Measurements from ENCODE around the gene GSTP1. TPM values are rescaled to one million over a fixed set of nuclear protein-coding genes. Genes with fewer than 3 reads are reported as not detected.

The GSTP1 gene
- total RNA-seq, 2 experiments from 2014 or later: 398 to 403 TPM

GRCh38 chr11:67630943-67631331, 47.3 kb downstream of the GSTP1 start:
- no peaks in the 10 kb centered on the region for H3K36me3 Mint-ChIP-seq (ENCODE audit: low read depth)
- intact Hi-C loops (cut with micrococcal nuclease): loop anchor here (1.0 kb wide), 2 partner anchors 17 to 174 kb away; no protein-coding TSS in a partner anchor
- no peaks in the 10 kb centered on the region for H3K27me3 Mint-ChIP-seq (ENCODE audit: low read depth)
- peak overlapping the region; percentile 65 for H3K27ac Mint-ChIP-seq
- H3K9me3 Mint-ChIP-seq: no peaks in the 10 kb centered on the region
- no peak for DNase-seq
- CTCF ChIA-PET: interaction anchor here (1.2 to 4.2 kb wide), 7 partner anchors 14 to 83 kb away, joined by 3 to 46 read pairs (median 6); no protein-coding TSS in a partner anchor
- peak overlapping the region; percentile 76 for H3K4me3 Mint-ChIP-seq
- H3K4me1 Mint-ChIP-seq (ENCODE audit: low read depth): peaks cover 5% of the 10 kb centered on the region

- H3K9me3 Mint-ChIP-seq: no peaks in the 10 kb centered on the region
- no peaks in the 10 kb centered on the region for H3K36me3 Mint-ChIP-seq (ENCODE audit: low read depth)
- no peak overlapping the region for H3K27ac Mint-ChIP-seq
- no peak overlapping the region for H3K4me3 Mint-ChIP-seq
- intact Hi-C loops (cut with micrococcal nuclease): no loop called here
- no peak for DNase-seq
- CTCF ChIA-PET: interaction anchor here (1.2 to 4.2 kb wide), 5 partner anchors 8 to 83 kb away, joined by 3 to 46 read pairs (median 3); no protein-coding TSS in a partner anchor
- H3K27me3 Mint-ChIP-seq (ENCODE audit: low read depth): no peaks in the 10 kb centered on the region
- peaks cover 5% of the 10 kb centered on the region for H3K4me1 Mint-ChIP-seq (ENCODE audit: low read depth)
Observed at GRCh38 chr11:67631411-67631810, 47.8 kb downstream of the GSTP1 start.

GRCh38 chr11:67631853-67632174, 48.2 kb downstream of the GSTP1 start:
- intact Hi-C loops (cut with micrococcal nuclease): no loop called here
- Mint-ChIP-seq H3K36me3 (ENCODE audit: low read depth) (no peaks in the 10 kb centered on the region), H3K4me3 (peak overlapping the region; percentile 23), H3K9me3 (no peaks in the 10 kb centered on the region), H3K4me1 (ENCODE audit: low read depth) (peaks cover 5% of the 10 kb centered on the region), H3K27me3 (ENCODE audit: low read depth) (no peaks in the 10 kb centered on the region), H3K27ac (no peak overlapping the region)
- no peak for DNase-seq
- CTCF ChIA-PET: interaction anchor here (1.2 to 1.4 kb wide), 4 partner anchors 9 to 82 kb away, joined by 3 to 4 read pairs (median 3); no protein-coding TSS in a partner anchor

- Mint-ChIP-seq H3K4me1 (ENCODE audit: low read depth) (peaks cover 5% of the 10 kb centered on the region), H3K9me3 (no peaks in the 10 kb centered on the region), H3K36me3 (ENCODE audit: low read depth) (no peaks in the 10 kb centered on the region), H3K27ac (no peak overlapping the region), H3K4me3 (no peak overlapping the region), H3K27me3 (ENCODE audit: low read depth) (no peaks in the 10 kb centered on the region)
- CTCF ChIA-PET: interaction anchor here (1.2 to 1.4 kb wide), 4 partner anchors 9 to 82 kb away, joined by 3 to 4 read pairs (median 3); no protein-coding TSS in a partner anchor
- DNase-seq: no peak
- intact Hi-C loops (cut with micrococcal nuclease): no loop called here
Observed at GRCh38 chr11:67632175-67632981, 48.8 kb downstream of the GSTP1 start.

- intact Hi-C loops (cut with micrococcal nuclease): no loop called here
- Mint-ChIP-seq H3K4me3 (no peak overlapping the region), H3K27ac (no peak overlapping the region), H3K27me3 (ENCODE audit: low read depth) (no peaks in the 10 kb centered on the region), H3K36me3 (ENCODE audit: low read depth) (no peaks in the 10 kb centered on the region), H3K9me3 (no peaks in the 10 kb centered on the region), H3K4me1 (ENCODE audit: low read depth) (peaks cover 5% of the 10 kb centered on the region)
- CTCF ChIA-PET: interaction anchor here (1.3 kb wide), 2 partner anchors 15 to 81 kb away, joined by 3 read pairs; no protein-coding TSS in a partner anchor
- no peak for DNase-seq
Observed at GRCh38 chr11:67632982-67633755, 49.6 kb downstream of the GSTP1 start.

GRCh38 chr11:67633758-67634365, 50.2 kb downstream of the GSTP1 start:
- Mint-ChIP-seq H3K4me1 (ENCODE audit: low read depth) (peaks cover 5% of the 10 kb centered on the region), H3K27me3 (ENCODE audit: low read depth) (no peaks in the 10 kb centered on the region), H3K27ac (no peak overlapping the region), H3K36me3 (ENCODE audit: low read depth) (no peaks in the 10 kb centered on the region), H3K4me3 (no peak overlapping the region), H3K9me3 (no peaks in the 10 kb centered on the region)
- no peak for DNase-seq
- CTCF ChIA-PET: interaction anchor here (0.7 kb wide), 1 partner anchor 152 kb away, joined by 3 read pairs; no protein-coding TSS in a partner anchor
- intact Hi-C loops (cut with micrococcal nuclease): no loop called here

GRCh38 chr11:67634366-67635230, 51.0 kb downstream of the GSTP1 start:
- CTCF ChIA-PET: interaction anchor here (0.7 kb wide), 1 partner anchor 151 kb away, joined by 3 read pairs; no protein-coding TSS in a partner anchor
- Mint-ChIP-seq H3K36me3 (ENCODE audit: low read depth) (no peaks in the 10 kb centered on the region), H3K27me3 (ENCODE audit: low read depth) (no peaks in the 10 kb centered on the region), H3K4me1 (ENCODE audit: low read depth) (peaks cover 4% of the 10 kb centered on the region), H3K27ac (no peak overlapping the region), H3K9me3 (no peaks in the 10 kb centered on the region), H3K4me3 (no peak overlapping the region)
- intact Hi-C loops (cut with micrococcal nuclease): no loop called here
- no peak for DNase-seq

GRCh38 chr11:67635231-67635521, 51.6 kb downstream of the GSTP1 start:
- DNase-seq: no peak
- H3K27ac Mint-ChIP-seq: no peak overlapping the region
- H3K9me3 Mint-ChIP-seq: no peaks in the 10 kb centered on the region
- CTCF ChIA-PET: interaction anchor here (0.7 kb wide), 1 partner anchor 185 kb away, joined by 4 read pairs; no protein-coding TSS in a partner anchor
- no peaks in the 10 kb centered on the region for H3K36me3 Mint-ChIP-seq (ENCODE audit: low read depth)
- no peaks in the 10 kb centered on the region for H3K27me3 Mint-ChIP-seq (ENCODE audit: low read depth)
- intact Hi-C loops (cut with micrococcal nuclease): no loop called here
- peaks cover 4% of the 10 kb centered on the region for H3K4me1 Mint-ChIP-seq (ENCODE audit: low read depth)
- no peak overlapping the region for H3K4me3 Mint-ChIP-seq

Other genes starting within 250 kb of the GSTP1 start
- gene POLD4, start 230.3 kb upstream of the GSTP1 start, total RNA-seq: 10 to 100 TPM; 40.7 to 42.0 TPM
- gene CLCF1, start 210.2 kb upstream of the GSTP1 start, total RNA-seq: not detected
- gene RAD9A, start 191.8 kb upstream of the GSTP1 start, total RNA-seq: 10 to 100 TPM; 29.5 to 30.7 TPM
- gene PPP1CA, start 182.0 kb upstream of the GSTP1 start, total RNA-seq: 100 to 1,000 TPM; 202 to 204 TPM
- 10 to 100 TPM; 73.7 to 81.4 TPM for gene TBC1D10C, start 179.7 kb upstream of the GSTP1 start, total RNA-seq
- gene CARNS1, start 168.1 kb upstream of the GSTP1 start, total RNA-seq: 1 to 10 TPM in 1 of 2 experiments, under 1 TPM in 1; 0.91 to 2.0 TPM
- 10 to 100 TPM; 50.7 to 51.2 TPM for gene RPS6KB2, start 155.3 kb upstream of the GSTP1 start, total RNA-seq
- gene PTPRCAP, start 146.1 kb upstream of the GSTP1 start, total RNA-seq: 10 to 100 TPM; 56.8 to 62.4 TPM
- gene CORO1B, start 140.3 kb upstream of the GSTP1 start, total RNA-seq: 100 to 1,000 TPM; 298 to 305 TPM
- gene GPR152, start 131.1 kb upstream of the GSTP1 start, total RNA-seq: not detected
- 1 to 10 TPM; 1.4 to 2.3 TPM for gene CABP4, start 128.5 kb upstream of the GSTP1 start, total RNA-seq
- 10 to 100 TPM; 52.6 to 56.1 TPM for gene TMEM134, start 114.6 kb upstream of the GSTP1 start, total RNA-seq
- gene AIP, start 100.8 kb upstream of the GSTP1 start, total RNA-seq: 100 to 1,000 TPM; 163 to 166 TPM
- gene PITPNM1, start 78.4 kb upstream of the GSTP1 start, total RNA-seq: 100 to 1,000 TPM; 112 to 127 TPM
- 10 to 100 TPM; 53.7 to 55.1 TPM for gene CDK2AP2, start 75.7 kb upstream of the GSTP1 start, total RNA-seq
- not detected for gene CABP2, start 60.4 kb upstream of the GSTP1 start, total RNA-seq
- gene NDUFV1, start 23.1 kb downstream of the GSTP1 start, total RNA-seq: 100 to 1,000 TPM; 347 to 356 TPM
- 10 to 100 TPM; 29.7 to 30.4 TPM for gene NUDT8, start 46.1 kb downstream of the GSTP1 start, total RNA-seq
- gene TBX10, start 56.0 kb downstream of the GSTP1 start, total RNA-seq: not detected
- gene ACY3, start 66.9 kb downstream of the GSTP1 start, total RNA-seq: not detected
- not detected for gene ALDH3B2, start 90.8 kb downstream of the GSTP1 start, total RNA-seq